Measurements from ENCODE around the gene PRKCE.

The PRKCE gene

GRCh38 chr2:45814951-45815621 is 163.6 kb downstream of the PRKCE start:
- no peak for DNase-seq

GRCh38 chr2:45816272-45816671 is 164.8 kb downstream of the PRKCE start:
- DNase-seq: no peak

- no peak for DNase-seq
Measured at GRCh38 chr2:45818591-45818990, 167.1 kb downstream of the PRKCE start.

GRCh38 chr2:45820048-45820447 is 168.6 kb downstream of the PRKCE start:
- DNase-seq: no peak

GRCh38 chr2:45821558-45822271 is 170.2 kb downstream of the PRKCE start:
- DNase-seq: no peak

- DNase-seq: no peak
Measured at GRCh38 chr2:45822272-45822630, 170.8 kb downstream of the PRKCE start.

GRCh38 chr2:45823723-45824206 is 172.3 kb downstream of the PRKCE start:
- no peak for DNase-seq

GRCh38 chr2:45825001-45825651 is 173.7 kb downstream of the PRKCE start:
- DNase-seq: no peak

GRCh38 chr2:45826460-45826859 is 175.0 kb downstream of the PRKCE start:
- no peak for DNase-seq

- no peak for DNase-seq
Measured at GRCh38 chr2:45826884-45827635, 175.6 kb downstream of the PRKCE start.

- no peak for DNase-seq
Measured at GRCh38 chr2:45830322-45830721, 178.8 kb downstream of the PRKCE start.

- no peak for DNase-seq
Measured at GRCh38 chr2:45833301-45833967, 182.0 kb downstream of the PRKCE start.

GRCh38 chr2:45833968-45834344 is 182.5 kb downstream of the PRKCE start:
- no peak for DNase-seq

GRCh38 chr2:45834372-45834771 is 182.9 kb downstream of the PRKCE start:
- no peak for DNase-seq

GRCh38 chr2:45834858-45835257 is 183.4 kb downstream of the PRKCE start:
- no peak for DNase-seq

GRCh38 chr2:45836316-45836715 is 184.8 kb downstream of the PRKCE start:
- DNase-seq: no peak

- no peak for DNase-seq
Measured at GRCh38 chr2:45836740-45837139, 185.3 kb downstream of the PRKCE start.

GRCh38 chr2:45837812-45838341 is 186.4 kb downstream of the PRKCE start:
- DNase-seq: no peak

GRCh38 chr2:45839508-45840251 is 188.2 kb downstream of the PRKCE start:
- DNase-seq: no peak

- DNase-seq: no peak
Measured at GRCh38 chr2:45840481-45840880, 189.0 kb downstream of the PRKCE start.

- no peak for DNase-seq
Measured at GRCh38 chr2:45841752-45842407, 190.4 kb downstream of the PRKCE start.
